Activated T-cell treated with anti-CD3 and anti-CD28 coated beads for 1 hour (primary cell): Measurements from ENCODE around the gene ZNF423.

Source experiments
- DNase-seq: peaks from one replicate; pipeline ENCODE4 v3.0.0-alpha.2; 2020; ENCODE audit warnings: low read depth

ZNF423 gene

GRCh38 chr16:49848530-49848929, 7.4 kb downstream of the ZNF423 start:
- DNase-seq: no peak

- no peak for DNase-seq
Measured at GRCh38 chr16:49846800-49847199, 9.1 kb downstream of the ZNF423 start.

- no peak for DNase-seq
Measured at GRCh38 chr16:49844359-49844758, 11.6 kb downstream of the ZNF423 start.

GRCh38 chr16:49843758-49844157, 12.2 kb downstream of the ZNF423 start:
- DNase-seq: no peak

GRCh38 chr16:49842972-49843371, 12.9 kb downstream of the ZNF423 start:
- no peak for DNase-seq

GRCh38 chr16:49839017-49839825, 16.7 kb downstream of the ZNF423 start:
- no peak for DNase-seq

GRCh38 chr16:49838441-49839016, 17.4 kb downstream of the ZNF423 start:
- DNase-seq: no peak

- no peak for DNase-seq
Measured at GRCh38 chr16:49837688-49838410, 18.1 kb downstream of the ZNF423 start.

GRCh38 chr16:49836668-49837067, 19.2 kb downstream of the ZNF423 start:
- DNase-seq: no peak

GRCh38 chr16:49836218-49836617, 19.7 kb downstream of the ZNF423 start:
- DNase-seq: no peak

GRCh38 chr16:49835161-49835777, 20.6 kb downstream of the ZNF423 start:
- DNase-seq: no peak

GRCh38 chr16:49834531-49835151, 21.3 kb downstream of the ZNF423 start:
- DNase-seq: no peak

GRCh38 chr16:49833796-49834530, 21.9 kb downstream of the ZNF423 start:
- no peak for DNase-seq

GRCh38 chr16:49833085-49833484, 22.8 kb downstream of the ZNF423 start:
- no peak for DNase-seq

GRCh38 chr16:49832177-49832576, 23.7 kb downstream of the ZNF423 start:
- no peak for DNase-seq

GRCh38 chr16:49830873-49831272, 25.0 kb downstream of the ZNF423 start:
- DNase-seq: no peak

GRCh38 chr16:49828533-49829267, 27.2 kb downstream of the ZNF423 start:
- no peak for DNase-seq

- no peak for DNase-seq
Measured at GRCh38 chr16:49827805-49828438, 28.0 kb downstream of the ZNF423 start.

GRCh38 chr16:49826515-49826914, 29.4 kb downstream of the ZNF423 start:
- no peak for DNase-seq

GRCh38 chr16:49825041-49825440, 30.9 kb downstream of the ZNF423 start:
- DNase-seq: no peak
